H1 (cell line): ENCODE data around the gene TNFSF15. TPM values are rescaled to one million over a fixed set of nuclear protein-coding genes. Genes with fewer than 3 reads are reported as not detected.

Experiments used
- CHD2 ChIP-seq: IDR thresholded peaks from 2 replicates; pipeline ENCODE4 v1.6.1; 2012; ENCODE audit warnings: low read length, improper control_type of control experiment
- KDM5A ChIP-seq: fragments of 200-600 bp; IDR thresholded peaks from 2 replicates; pipeline ENCODE4 v1.7.1; 2012; ENCODE audit warnings: mild to moderate bottlenecking, low read length, inconsistent platforms, mixed read lengths
- SP1 ChIP-seq: IDR thresholded peaks from 2 replicates; pipeline ENCODE4 v1.6.1; 2011; ENCODE audit warnings: low read depth, low read length
- SRF ChIP-seq: IDR thresholded peaks from 2 replicates; pipeline ENCODE4 v1.6.1; 2011; ENCODE audit warnings: mild to moderate bottlenecking, low read depth, low read length, moderate library complexity
- TBP ChIP-seq: IDR thresholded peaks from 2 replicates; pipeline ENCODE4 v1.6.1; 2011; ENCODE audit warnings: low read depth, low read length, improper control_type of control experiment
- TCF12 ChIP-seq: IDR thresholded peaks from 2 replicates; pipeline ENCODE4 v1.6.1; 2011; ENCODE audit warnings: low read depth, mild to moderate bottlenecking, low read length
- polyA plus RNA-seq, 7 experiments: library from polyadenylated mRNA; depleted of rRNA in 3 of 7; stranded (reverse) in 5 of 7; unstranded in 2 of 7; fragments of >200 nt in 5 of 7; fragments of 200-250 nt in 2 of 7; gene quantifications; 1 replicate in 5 of 7; 2 replicates in 1 of 7; 4 replicates in 1 of 7; pipeline versions ENCODE4 v1.2.1 to v1.2.3, GENCODE V29; 2011 to 2013; ENCODE audit warnings: missing spikeins in 2 of 7, mixed read lengths in 2 of 7
- total RNA-seq: library from RNA; stranded (reverse); fragmentation: NEBNext Ultra II Directional; extraction: Animal tissue kit (Norgen Biotek cat#: 25700); gene quantifications from 2 replicates; pipeline ENCODE4 v1.2.1, GENCODE V29; 2021

The TNFSF15 gene
- total and polyA plus RNA-seq, 2 of the 8 experiments (the other 6 are each of a cell fraction or from before 2014, with no cell fraction given) = 0.09 to 0.17 TPM

GRCh38 chr9:114769624-114770023, 36.2 kb downstream of the TNFSF15 start (continued):
- TF ChIP-seq SP1 (no peak), CHD2 (no peak), TCF12 (no peak), TBP (no peak), SRF (no peak), KDM5A (no peak)
- TF ChIP-seq, all 59 proteins: peak for 0
